Pancreas (tissue), 10 donors: ENCODE data around the gene SLC29A3. TPM values are rescaled to one million over a fixed set of nuclear protein-coding genes. Genes with fewer than 3 reads are reported as not detected.

Experiments used
- ATAC-seq, 4 donors: fragments of 200-7000 bp; cut with Tn5 transposase; one replicate each; pipeline versions ENCODE4 v1.8.0 to v1.9.1; 2020; ENCODE audit warnings: mild to moderate bottlenecking in 4 of 4, moderate library complexity in 4 of 4
- DNase-seq, 6 donors: peaks; one replicate each; pipeline ENCODE4 v3.0.0-alpha.2; 2020
- FAIRE-seq: peaks from 2 replicates; lab custom pipeline; 2012; peaks lifted over from hg19 to GRCh38; lab: Jason Lieb, UNC
- H3K27ac ChIP-seq, 4 donors: fragments of 200-600 bp; sonication (generic); 1 replicate in 3 of 4; 2 replicates in 1 of 4; pipeline versions ENCODE4 v1.5.0 to v1.8.0; 2020
- H3K27me3 ChIP-seq, 4 donors: fragments of 200-600 bp; one replicate each; pipeline ENCODE4 v1.8.0; 2021
- H3K36me3 ChIP-seq, 3 donors: fragments of 200-600 bp; sonication (generic) in 1 of 3; one replicate each; pipeline versions ENCODE4 v1.5.0 to v1.8.0; 2020 to 2021
- H3K4me1 ChIP-seq, 3 donors: fragments of 200-600 bp; one replicate each; pipeline ENCODE4 v1.8.0; 2021
- H3K4me3 ChIP-seq, 4 donors: fragments of 200-600 bp; sonication (generic) in 2 of 4; one replicate each; pipeline versions ENCODE4 v1.5.0 to v1.8.0; 2020 to 2021
- H3K9me3 ChIP-seq, 4 donors: fragments of 200-600 bp; one replicate each; pipeline ENCODE4 v1.8.0; 2021
- WGBS, 2 donors: extraction: QIAGEN DNeasy Blood & Tissue Kit; methylation state at CpG; one replicate each; pipeline ENCODE4 v1.1.7; 2013; 5-methylcytosine and 5-hydroxymethylcytosine counted together
- intact Hi-C, 3 donors: fragments of 100-400 bp; cut with DNase I; formaldehyde crosslinking; loops; one replicate each; pipeline versions ENCODE4 v1.11.1 to v1.14.2; 2022
- polyA plus RNA-seq, 2 donors: library from polyadenylated mRNA; stranded (reverse); fragments of 200-250 nt; gene quantifications; one replicate each; pipeline ENCODE4 v1.2.3, GENCODE V29; 2013
- total RNA-seq, 6 donors: library from RNA; stranded (reverse); fragmentation: NEBNext Ultra II Directional in 4 of 6; extraction: Animal tissue kit (Norgen Biotek cat#: 25700) in 4 of 6; gene quantifications; one replicate each; pipeline versions ENCODE4 v1.2.1 to v1.2.4, GENCODE V29; 2021 to 2023
- TF ChIP-seq, protein P1 (sequence below), 4 donors: fragments of 200-600 bp; sonication (generic) in 3 of 4; IDR thresholded peaks; one replicate each; pipeline versions ENCODE4 v1.5.0 to v1.8.0; 2021; ENCODE audit warnings: antibody characterized with exemption in 4 of 4
- donor health status: healthy with polysubstance abuse.
- donor health status: DM: no; HTN: no; CAD: no; lungs with moderate emphysema.
- donor health status: DM: no; HTN: no; CAD: no.
- donor health status: control.
- donor health status: control.
- donor health status: Bipolar disorder and iron deficiency.
- donor health status: DM: yes; HTN: yes; CAD: no.
- donor health status: DM: no; HTN: no; CAD: no.
- donor health status: DM: no; HTN: no; CAD: no.
- donor health status: DM: yes; HTN: yes; CAD: no.

The SLC29A3 gene
- total and polyA plus RNA-seq, 8 donors: 2.2 to 7.0 (median 3.2) TPM

DNA sequence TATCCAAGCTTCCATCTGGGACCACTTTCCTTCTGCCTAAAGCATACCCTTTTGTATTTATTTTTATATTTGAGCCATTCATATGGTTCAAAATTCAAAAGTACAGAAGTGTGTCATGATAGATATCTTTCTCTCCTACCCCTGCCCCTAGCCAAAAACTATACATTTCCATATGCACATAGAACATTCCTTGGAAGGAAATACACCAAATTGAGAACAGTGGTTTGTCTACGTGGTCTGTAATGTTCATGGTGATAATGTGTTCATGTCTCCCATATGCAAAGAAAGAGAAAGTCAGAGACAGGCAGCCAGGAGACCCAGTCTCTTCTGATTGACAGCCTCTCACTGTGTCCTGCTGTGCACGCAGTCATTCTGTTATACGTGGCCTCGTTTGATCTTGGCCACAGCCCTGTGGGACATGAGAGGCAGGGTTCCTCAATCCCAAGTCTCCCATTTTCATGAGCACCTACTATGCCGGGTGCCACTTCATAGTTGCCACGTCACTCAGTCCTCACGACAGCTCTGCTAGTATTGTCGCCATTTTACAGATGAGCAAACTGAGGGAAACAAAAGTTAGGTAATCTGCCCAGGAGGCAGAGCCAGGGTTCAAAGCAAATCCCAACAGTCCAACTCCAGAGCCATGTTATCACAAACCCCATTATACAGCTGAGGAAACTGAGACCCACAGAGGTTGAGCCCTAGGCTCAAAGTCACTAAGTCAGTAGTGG lies 69.7 kb downstream of the SLC29A3 start:
- DNase-seq (no peak), FAIRE-seq (no peak), ATAC-seq (no peak)
- Histone ChIP-seq H3K4me3 (no peak overlapping the region), H3K4me1 (no peaks in the 10 kb centered on the region), H3K27me3 (no peaks in the 10 kb centered on the region), H3K36me3 (no peaks in the 10 kb centered on the region), H3K9me3 (no peaks in the 10 kb centered on the region), H3K27ac (no peak overlapping the region)
- WGBS, 2 donors: 63 to 76% methylated on average over 8 of the region's 8 CpGs
- TF ChIP-seq, protein P1, sequence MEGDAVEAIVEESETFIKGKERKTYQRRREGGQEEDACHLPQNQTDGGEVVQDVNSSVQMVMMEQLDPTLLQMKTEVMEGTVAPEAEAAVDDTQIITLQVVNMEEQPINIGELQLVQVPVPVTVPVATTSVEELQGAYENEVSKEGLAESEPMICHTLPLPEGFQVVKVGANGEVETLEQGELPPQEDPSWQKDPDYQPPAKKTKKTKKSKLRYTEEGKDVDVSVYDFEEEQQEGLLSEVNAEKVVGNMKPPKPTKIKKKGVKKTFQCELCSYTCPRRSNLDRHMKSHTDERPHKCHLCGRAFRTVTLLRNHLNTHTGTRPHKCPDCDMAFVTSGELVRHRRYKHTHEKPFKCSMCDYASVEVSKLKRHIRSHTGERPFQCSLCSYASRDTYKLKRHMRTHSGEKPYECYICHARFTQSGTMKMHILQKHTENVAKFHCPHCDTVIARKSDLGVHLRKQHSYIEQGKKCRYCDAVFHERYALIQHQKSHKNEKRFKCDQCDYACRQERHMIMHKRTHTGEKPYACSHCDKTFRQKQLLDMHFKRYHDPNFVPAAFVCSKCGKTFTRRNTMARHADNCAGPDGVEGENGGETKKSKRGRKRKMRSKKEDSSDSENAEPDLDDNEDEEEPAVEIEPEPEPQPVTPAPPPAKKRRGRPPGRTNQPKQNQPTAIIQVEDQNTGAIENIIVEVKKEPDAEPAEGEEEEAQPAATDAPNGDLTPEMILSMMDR (IDR thresholded peaks at IDR 0.05): no peak
- intact Hi-C loops: loop anchor here in 1 of 3 donors (10.0 kb wide), 2 partner anchors 326 to 426 kb away; partner anchors contain the start of gene C10orf105

DNA sequence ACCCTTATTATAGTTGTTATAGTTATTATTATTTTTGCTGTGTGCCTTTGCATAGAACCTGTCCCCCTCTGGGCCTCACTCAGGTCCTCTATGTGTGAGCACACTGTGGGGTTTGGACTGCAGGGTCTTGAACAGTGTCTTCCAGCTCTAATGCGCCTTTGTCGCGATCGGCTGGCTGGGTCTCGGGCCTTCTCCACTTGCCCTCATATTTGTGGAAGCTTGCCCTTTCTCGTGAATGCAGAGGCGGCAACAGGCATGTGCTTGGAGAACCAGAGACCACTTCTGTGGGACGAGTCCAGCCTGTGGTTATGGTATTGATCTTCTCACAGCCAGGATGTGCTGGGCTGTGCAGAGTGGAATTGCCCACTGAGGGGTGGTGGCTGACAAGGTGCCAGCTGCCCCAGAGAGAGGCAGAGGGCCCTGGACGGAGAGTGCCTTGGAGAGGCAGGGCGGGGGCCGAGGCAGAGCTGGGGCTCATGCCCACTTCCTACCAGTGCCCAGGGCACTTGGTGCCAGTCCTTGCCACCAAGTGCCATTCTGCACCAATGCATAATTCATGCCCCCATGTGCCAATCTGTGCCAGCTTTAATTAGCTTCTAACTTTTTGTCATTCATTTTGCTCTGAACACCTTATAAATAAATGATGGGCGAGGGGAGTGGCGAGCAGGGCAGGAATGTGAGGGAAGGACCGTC lies 70.9 kb downstream of the SLC29A3 start:
- intact Hi-C loops: loop anchor here in 1 of 3 donors (5.0 to 10.0 kb wide), 3 partner anchors 182 to 425 kb away; partner anchors contain the start of gene C10orf105
- H3K4me3 ChIP-seq: no peak overlapping the region
- H3K9me3 ChIP-seq: no peaks in the 10 kb centered on the region
- no peaks in the 10 kb centered on the region for H3K27me3 ChIP-seq
- H3K4me1 ChIP-seq: no peaks in the 10 kb centered on the region
- FAIRE-seq (no peak), ATAC-seq (no peak), DNase-seq (no peak)
- H3K36me3 ChIP-seq: no peaks in the 10 kb centered on the region
- TF ChIP-seq, protein P1 (IDR thresholded peaks at IDR 0.05): no peak
- 71 to 74% methylated on average over 14 of the region's 14 CpGs for WGBS, 2 donors
- H3K27ac ChIP-seq: no peak overlapping the region

DNA sequence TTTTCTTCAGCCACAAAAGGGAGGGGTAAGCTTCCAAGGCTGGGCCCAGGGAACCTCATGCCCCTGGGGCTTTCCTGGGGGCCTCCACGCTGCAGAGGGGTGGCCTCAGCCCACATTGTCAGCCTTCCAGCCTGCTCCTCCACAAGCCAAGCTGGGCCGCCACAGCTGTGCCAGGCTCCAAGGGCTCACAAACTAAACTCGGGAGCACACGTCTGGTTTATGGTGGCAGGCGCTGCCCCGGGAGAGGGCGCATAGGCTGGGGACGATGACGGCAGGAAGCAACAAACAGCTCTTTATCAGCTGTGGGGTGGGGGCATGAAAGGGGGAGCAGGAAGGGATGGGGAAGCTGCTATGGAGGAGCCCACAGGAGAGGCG lies 71.4 kb downstream of the SLC29A3 start:
- no peak for ATAC-seq
- Histone ChIP-seq H3K27me3 (no peaks in the 10 kb centered on the region), H3K9me3 (no peaks in the 10 kb centered on the region), H3K4me1 (no peaks in the 10 kb centered on the region), H3K36me3 (no peaks in the 10 kb centered on the region), H3K27ac (no peak overlapping the region), H3K4me3 (no peak overlapping the region)
- no peak for DNase-seq
- 35 to 47% methylated on average over 10 of the region's 10 CpGs for WGBS, 2 donors
- intact Hi-C loops: loop anchor here in 1 of 3 donors (5.0 kb wide), 1 partner anchor 182 kb away; no protein-coding TSS in a partner anchor
- TF ChIP-seq, protein P1 (IDR thresholded peaks at IDR 0.05): no peak
- FAIRE-seq: no peak

DNA sequence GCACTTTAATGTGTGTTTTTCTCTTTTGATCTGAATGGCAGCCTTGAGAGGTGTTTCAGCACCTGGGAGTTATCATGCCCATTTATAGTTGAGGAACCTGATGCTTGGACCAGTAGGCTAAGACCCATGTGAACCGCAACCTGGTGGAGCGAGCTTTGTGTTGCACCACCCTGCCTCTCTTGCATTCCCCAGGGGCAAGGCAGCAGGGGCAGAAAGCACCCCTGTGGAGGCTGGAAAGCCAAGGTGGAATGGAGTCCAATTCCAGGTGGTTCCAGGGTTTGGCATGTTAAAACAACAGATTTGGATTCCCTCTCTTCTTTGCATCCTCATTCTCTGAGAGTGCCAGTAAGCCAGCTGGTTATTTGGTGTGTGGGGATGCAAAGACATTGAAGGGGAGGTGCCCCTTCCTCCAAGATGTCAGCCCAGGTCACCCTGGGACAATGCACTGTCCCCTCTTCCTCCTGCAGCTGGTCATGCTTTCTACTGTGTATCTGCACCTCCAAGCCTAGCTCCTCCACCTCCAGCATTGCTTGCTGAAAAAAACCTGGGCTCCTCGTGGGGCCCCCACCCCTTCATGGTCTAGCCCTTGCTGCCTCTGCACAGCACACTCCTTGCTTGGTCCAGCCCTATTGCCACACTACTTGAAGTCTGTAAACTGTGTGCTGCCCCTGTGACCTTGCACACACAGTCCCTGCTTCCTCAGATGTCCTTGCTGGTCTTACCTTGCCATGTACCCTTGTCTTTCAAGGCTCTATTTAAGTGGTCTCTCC lies 72.0 kb downstream of the SLC29A3 start:
- intact Hi-C loops: loop anchor here in 1 of 3 donors (5.0 kb wide), 1 partner anchor 181 kb away; no protein-coding TSS in a partner anchor
- no peak overlapping the region for H3K27ac ChIP-seq
- H3K9me3 ChIP-seq: no peaks in the 10 kb centered on the region
- TF ChIP-seq, protein P1 (IDR thresholded peaks at IDR 0.05): no peak
- no peaks in the 10 kb centered on the region for H3K4me1 ChIP-seq
- WGBS, 2 donors: 54 to 60% methylated on average over 3 of the region's 3 CpGs
- DNase-seq: no peak
- H3K4me3 ChIP-seq: no peak overlapping the region
- no peak for FAIRE-seq
- ATAC-seq: no peak
- H3K36me3 ChIP-seq: no peaks in the 10 kb centered on the region
- H3K27me3 ChIP-seq: no peaks in the 10 kb centered on the region
